ENCODE data around the gene CAB39L. TPM values are rescaled to one million over a fixed set of nuclear protein-coding genes. Genes with fewer than 3 reads are reported as not detected.

Gene CAB39L
- polyA plus RNA-seq, 1 donor from 2014 or later = 40.3 TPM

DNA sequence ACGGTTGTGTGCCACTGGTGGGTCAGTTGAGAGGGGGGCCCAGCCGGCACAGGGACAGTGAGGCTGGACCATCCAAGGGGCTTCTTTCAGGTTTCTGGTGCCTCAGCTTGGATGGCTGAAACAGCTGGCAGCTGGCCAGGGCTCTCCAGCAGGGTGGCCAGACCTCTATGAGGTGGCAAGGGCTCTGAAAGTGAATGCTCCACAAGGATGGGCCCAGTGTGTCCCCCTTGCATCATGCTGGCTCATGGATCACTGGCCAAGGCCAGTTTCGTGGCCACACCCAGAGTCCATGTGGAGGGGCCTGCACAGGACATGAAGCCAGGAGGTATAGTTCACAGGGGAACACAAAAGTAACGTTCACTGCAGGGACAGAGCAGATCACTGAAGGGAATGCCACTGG, 146.5 kb downstream of the CAB39L start:
- Histone ChIP-seq H3K79me2 (replicated peaks; ENCODE audit: insufficient read depth, low read length) (no peaks in the 10 kb centered on the region), H3K9me3 (ENCODE audit: low read length) (no peaks in the 10 kb centered on the region), H3K4me3 (ENCODE audit: low read length) (no peak overlapping the region), H3F3A (ENCODE audit: insufficient read depth, low read length, poor library complexity, severe bottlenecking) (no peaks in the 10 kb centered on the region), H4K20me1 (ENCODE audit: insufficient read depth) (no peaks in the 10 kb centered on the region), H3K4me2 (ENCODE audit: low read length) (no peak overlapping the region), H3K9me2 (ENCODE audit: insufficient read depth, low read length) (no peaks in the 10 kb centered on the region), H2AFZ (ENCODE audit: low read depth, low read length) (no peak overlapping the region), H3K36me3 (ENCODE audit: insufficient read depth, low read length) (no peaks in the 10 kb centered on the region), H3K27ac (ENCODE audit: low read length) (no peak overlapping the region), H3K9ac (ENCODE audit: low read length) (no peak overlapping the region), H3K27me3 (ENCODE audit: insufficient read depth, low read depth, low read length) (no peaks in the 10 kb centered on the region)
- TF ChIP-seq MXI1 (conservative IDR thresholded peaks at IDR 0.05; ENCODE audit: poor library complexity, severe bottlenecking) = no peak
- TF ChIP-seq, protein P1, sequence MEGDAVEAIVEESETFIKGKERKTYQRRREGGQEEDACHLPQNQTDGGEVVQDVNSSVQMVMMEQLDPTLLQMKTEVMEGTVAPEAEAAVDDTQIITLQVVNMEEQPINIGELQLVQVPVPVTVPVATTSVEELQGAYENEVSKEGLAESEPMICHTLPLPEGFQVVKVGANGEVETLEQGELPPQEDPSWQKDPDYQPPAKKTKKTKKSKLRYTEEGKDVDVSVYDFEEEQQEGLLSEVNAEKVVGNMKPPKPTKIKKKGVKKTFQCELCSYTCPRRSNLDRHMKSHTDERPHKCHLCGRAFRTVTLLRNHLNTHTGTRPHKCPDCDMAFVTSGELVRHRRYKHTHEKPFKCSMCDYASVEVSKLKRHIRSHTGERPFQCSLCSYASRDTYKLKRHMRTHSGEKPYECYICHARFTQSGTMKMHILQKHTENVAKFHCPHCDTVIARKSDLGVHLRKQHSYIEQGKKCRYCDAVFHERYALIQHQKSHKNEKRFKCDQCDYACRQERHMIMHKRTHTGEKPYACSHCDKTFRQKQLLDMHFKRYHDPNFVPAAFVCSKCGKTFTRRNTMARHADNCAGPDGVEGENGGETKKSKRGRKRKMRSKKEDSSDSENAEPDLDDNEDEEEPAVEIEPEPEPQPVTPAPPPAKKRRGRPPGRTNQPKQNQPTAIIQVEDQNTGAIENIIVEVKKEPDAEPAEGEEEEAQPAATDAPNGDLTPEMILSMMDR (IDR thresholded peaks at IDR 0.05; ENCODE audit: poor library complexity, severe bottlenecking) = no peak

DNA sequence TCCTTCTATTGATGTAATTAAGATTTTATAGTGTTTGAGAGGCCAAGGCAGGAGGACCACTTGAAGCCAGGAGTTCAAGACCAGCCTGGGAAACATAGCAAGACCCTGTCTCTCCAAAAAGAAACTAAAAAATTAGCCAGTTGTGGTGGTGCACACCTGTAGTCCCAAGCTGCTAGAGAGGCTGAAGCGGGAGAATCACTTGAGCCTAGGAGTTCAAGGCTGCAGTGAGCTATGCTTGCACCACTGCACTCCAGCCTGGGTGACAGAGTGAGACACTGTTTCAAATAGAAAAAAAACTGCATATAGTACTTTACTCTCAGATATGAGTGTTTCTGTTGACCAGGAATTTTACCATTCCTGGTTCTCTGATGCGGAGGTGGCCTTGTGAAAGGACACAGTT, 147.2 kb downstream of the CAB39L start:
- Histone ChIP-seq H4K20me1 (ENCODE audit: insufficient read depth) (no peaks in the 10 kb centered on the region), H3K27ac (ENCODE audit: low read length) (no peak overlapping the region), H3K9me3 (ENCODE audit: low read length) (no peaks in the 10 kb centered on the region), H3K9ac (ENCODE audit: low read length) (no peak overlapping the region), H3K79me2 (replicated peaks; ENCODE audit: insufficient read depth, low read length) (no peaks in the 10 kb centered on the region), H3K36me3 (ENCODE audit: insufficient read depth, low read length) (no peaks in the 10 kb centered on the region), H3K4me2 (ENCODE audit: low read length) (no peak overlapping the region), H2AFZ (ENCODE audit: low read depth, low read length) (no peak overlapping the region), H3K4me3 (ENCODE audit: low read length) (no peak overlapping the region), H3F3A (ENCODE audit: insufficient read depth, low read length, poor library complexity, severe bottlenecking) (no peaks in the 10 kb centered on the region), H3K9me2 (ENCODE audit: insufficient read depth, low read length) (no peaks in the 10 kb centered on the region), H3K27me3 (ENCODE audit: insufficient read depth, low read depth, low read length) (no peaks in the 10 kb centered on the region)
- TF ChIP-seq, protein P2, sequence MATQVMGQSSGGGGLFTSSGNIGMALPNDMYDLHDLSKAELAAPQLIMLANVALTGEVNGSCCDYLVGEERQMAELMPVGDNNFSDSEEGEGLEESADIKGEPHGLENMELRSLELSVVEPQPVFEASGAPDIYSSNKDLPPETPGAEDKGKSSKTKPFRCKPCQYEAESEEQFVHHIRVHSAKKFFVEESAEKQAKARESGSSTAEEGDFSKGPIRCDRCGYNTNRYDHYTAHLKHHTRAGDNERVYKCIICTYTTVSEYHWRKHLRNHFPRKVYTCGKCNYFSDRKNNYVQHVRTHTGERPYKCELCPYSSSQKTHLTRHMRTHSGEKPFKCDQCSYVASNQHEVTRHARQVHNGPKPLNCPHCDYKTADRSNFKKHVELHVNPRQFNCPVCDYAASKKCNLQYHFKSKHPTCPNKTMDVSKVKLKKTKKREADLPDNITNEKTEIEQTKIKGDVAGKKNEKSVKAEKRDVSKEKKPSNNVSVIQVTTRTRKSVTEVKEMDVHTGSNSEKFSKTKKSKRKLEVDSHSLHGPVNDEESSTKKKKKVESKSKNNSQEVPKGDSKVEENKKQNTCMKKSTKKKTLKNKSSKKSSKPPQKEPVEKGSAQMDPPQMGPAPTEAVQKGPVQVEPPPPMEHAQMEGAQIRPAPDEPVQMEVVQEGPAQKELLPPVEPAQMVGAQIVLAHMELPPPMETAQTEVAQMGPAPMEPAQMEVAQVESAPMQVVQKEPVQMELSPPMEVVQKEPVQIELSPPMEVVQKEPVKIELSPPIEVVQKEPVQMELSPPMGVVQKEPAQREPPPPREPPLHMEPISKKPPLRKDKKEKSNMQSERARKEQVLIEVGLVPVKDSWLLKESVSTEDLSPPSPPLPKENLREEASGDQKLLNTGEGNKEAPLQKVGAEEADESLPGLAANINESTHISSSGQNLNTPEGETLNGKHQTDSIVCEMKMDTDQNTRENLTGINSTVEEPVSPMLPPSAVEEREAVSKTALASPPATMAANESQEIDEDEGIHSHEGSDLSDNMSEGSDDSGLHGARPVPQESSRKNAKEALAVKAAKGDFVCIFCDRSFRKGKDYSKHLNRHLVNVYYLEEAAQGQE (IDR thresholded peaks at IDR 0.05; ENCODE audit: borderline replicate concordance) = no peak
- TF ChIP-seq RAD21 (conservative IDR thresholded peaks at IDR 0.05) (no peak), EP300 (conservative IDR thresholded peaks at IDR 0.05; ENCODE audit: poor library complexity, severe bottlenecking) (no peak), POLR2AphosphoS5 (IDR thresholded peaks at IDR 0.05) (no peak), TAF1 (IDR thresholded peaks at IDR 0.05; ENCODE audit: low read depth) (no peak), SMC3 (conservative IDR thresholded peaks at IDR 0.05; ENCODE audit: poor library complexity) (no peak), MXI1 (conservative IDR thresholded peaks at IDR 0.05; ENCODE audit: poor library complexity, severe bottlenecking) (no peak), EZH2 (IDR thresholded peaks at IDR 0.05; ENCODE audit: borderline replicate concordance, insufficient read depth, low read length, poor library complexity, severe bottlenecking) (no peak)
- TF ChIP-seq, protein P1 (IDR thresholded peaks at IDR 0.05; ENCODE audit: poor library complexity, severe bottlenecking) = no peak
